ENCODE measurements around the gene BIRC3. TPM values are rescaled to one million over a fixed set of nuclear protein-coding genes. Genes with fewer than 3 reads are reported as not detected.

The BIRC3 gene
- total and polyA plus RNA-seq, 2 of the 8 experiments (the other 6 are each of a cell fraction or from before 2014, with no cell fraction given) = 0.08 to 0.20 TPM

GRCh38 chr11:102375720-102376399 lies 58.6 kb downstream of the BIRC3 start:
- H3K56ac ChIP-seq (replicated peaks; ENCODE audit: insufficient read length, low read depth, low read length) = no peak overlapping the region
- ChIA-PET POLR2A (ENCODE audit: partially characterized antibody) (interaction anchor here (0.6 to 2.4 kb wide), 5 partner anchors 10 to 442 kb away, joined by 3 to 9 read pairs (median 3); no protein-coding TSS in a partner anchor), CTCF (ENCODE audit: partially characterized antibody) (interaction anchor here (0.6 to 2.6 kb wide), 7 partner anchors 9 to 127 kb away, joined by 3 to 22 read pairs (median 5); no protein-coding TSS in a partner anchor)
- H2BK12ac ChIP-seq (ENCODE audit: low read depth, low read length) = no peak overlapping the region
- TF ChIP-seq CTCF (IDR thresholded peaks at IDR 0.05; ENCODE audit: control extremely low read depth in 1 of 3, insufficient read depth in 1 of 3, low read depth in 1 of 3, low read length in 3 of 3) = no peak
- no peak for TF ChIP-seq ATF3 (IDR thresholded peaks at IDR 0.05; ENCODE audit: insufficient read depth, low read depth, low read length)
- TF ChIP-seq RNF2 (IDR thresholded peaks at IDR 0.05; ENCODE audit: borderline replicate concordance, low read depth, low read length, missing control alignments, poor library complexity, severe bottlenecking) = no peak
- no peak for TF ChIP-seq CHD2 (IDR thresholded peaks at IDR 0.05; ENCODE audit: low read length)
- no peak for TF ChIP-seq KDM4A (IDR thresholded peaks at IDR 0.05; ENCODE audit: low read depth, low read length, severe bottlenecking)
- no peak for TF ChIP-seq JUN (IDR thresholded peaks at IDR 0.05; ENCODE audit: low read depth, low read length)
- no peak for TF ChIP-seq BACH1 (IDR thresholded peaks at IDR 0.05; ENCODE audit: low read length)
- TF ChIP-seq ZNF274 (IDR thresholded peaks at IDR 0.05; ENCODE audit: borderline replicate concordance, extremely low read depth, low read length) = 0 out of 2 replicates have a peak, but pooled peaks have one; percentile 10
- peaks cover 0 to 1% of the 10 kb centered on the region in 2 experiments for H4K20me1 ChIP-seq (replicated peaks in 1 of 2; ENCODE audit: control insufficient read depth in 1 of 2, insufficient read depth in 2 of 2, low read length in 2 of 2)
- FAIRE-seq (no peak), DNase-seq (ENCODE audit: low read depth in 1 of 2, low spot score in 2 of 2) (no peak)
- WGBS, 2 experiments (ENCODE audit: extremely low coverage in 1 of 2, insufficient coverage in 1 of 2, insufficient read length in 1 of 2, insufficient replicate concordance in 2 of 2, low coverage in 1 of 2, low lambda C conversion rate in 2 of 2, missing lambda C conversion rate in 1 of 2) = 93% methylated on average over 5 of the region's 5 CpGs; no CpG with 5 or more reads in 1 of the 2 experiments
- no peak overlapping the region for H2BK5ac ChIP-seq (ENCODE audit: low read depth, low read length)
- no peak overlapping the region for H4K8ac ChIP-seq (ENCODE audit: extremely low read depth, insufficient read depth, low read length)
- no peak overlapping the region for H3K4ac ChIP-seq (replicated peaks; ENCODE audit: insufficient read length, low read depth, low read length)
- peaks cover 0 to 10% of the 10 kb centered on the region in 2 experiments; a peak in 1 of 4 replicates for H3K79me2 ChIP-seq (ENCODE audit: control insufficient read depth in 1 of 2, insufficient read depth in 2 of 2, low read length in 2 of 2)
- H2AK5ac ChIP-seq (ENCODE audit: low read depth, low read length) = no peak overlapping the region
- no peak overlapping the region for H2BK20ac ChIP-seq (ENCODE audit: low read length)
- no peak overlapping the region for H3K27ac ChIP-seq (ENCODE audit: low read depth, low read length)
- no peaks in the 10 kb centered on the region for H3K9me3 ChIP-seq (ENCODE audit: insufficient read depth in 2 of 2, low read depth in 1 of 2, low read length in 1 of 2)
- no peaks in the 10 kb centered on the region for H3K79me1 ChIP-seq (ENCODE audit: low read depth, low read length)
- H3K23me2 ChIP-seq (ENCODE audit: low read depth, low read length) = 0 out of 2 replicates have a peak, but pooled peaks cover 2% of the 10 kb centered on the region
- no peak overlapping the region for H2BK120ac ChIP-seq (replicated peaks; ENCODE audit: low read depth, low read length)
- no peak overlapping the region for H3K18ac ChIP-seq (ENCODE audit: extremely low read depth, low read length)
- H4K5ac ChIP-seq (ENCODE audit: insufficient read length, low read depth, low read length) = no peak overlapping the region
- H3K14ac ChIP-seq (ENCODE audit: insufficient read length) = no peak overlapping the region
- H3K4me2 ChIP-seq (ENCODE audit: insufficient read depth in 1 of 2, low read depth in 2 of 2, low read length in 2 of 2) = no peak overlapping the region; a peak in 1 of 4 replicates
- no peaks in the 10 kb centered on the region for H3K27me3 ChIP-seq (replicated peaks in 1 of 4; ENCODE audit: control insufficient read depth in 3 of 4, extremely low read depth in 1 of 4, insufficient read depth in 3 of 4, low read length in 3 of 4)
- no peak overlapping the region for H3K9ac ChIP-seq (replicated peaks in 1 of 4; ENCODE audit: extremely low read depth in 1 of 4, low read depth in 3 of 4, low read length in 3 of 4)
- H3K4me3 ChIP-seq (ENCODE audit: extremely low read depth in 1 of 4, insufficient read depth in 2 of 4, low read depth in 3 of 4, low read length in 4 of 4) = no peak overlapping the region
- H4K91ac ChIP-seq (replicated peaks; ENCODE audit: insufficient read length, low read length) = no peak overlapping the region
- no peak overlapping the region for H2AFZ ChIP-seq (ENCODE audit: low read length)
- no peak overlapping the region for H3K23ac ChIP-seq (ENCODE audit: insufficient read length)
- H3K4me1 ChIP-seq (replicated peaks in 1 of 4; ENCODE audit: control insufficient read depth in 3 of 4, insufficient read depth in 4 of 4, low read length in 3 of 4) = peaks cover 0 to 5% (median 3%) of the 10 kb centered on the region in 4 experiments; a peak in 5 of 7 replicates
- H2BK15ac ChIP-seq (ENCODE audit: low read length) = no peak overlapping the region
- H3K36me3 ChIP-seq (ENCODE audit: control insufficient read depth in 2 of 4, insufficient read depth in 4 of 4, low read length in 3 of 4) = peaks cover 0 to 16% (median 4%) of the 10 kb centered on the region in 4 experiments; a peak in 2 of 8 replicates
